Measurements from ENCODE around the gene FECH.

Gene FECH, protein sequence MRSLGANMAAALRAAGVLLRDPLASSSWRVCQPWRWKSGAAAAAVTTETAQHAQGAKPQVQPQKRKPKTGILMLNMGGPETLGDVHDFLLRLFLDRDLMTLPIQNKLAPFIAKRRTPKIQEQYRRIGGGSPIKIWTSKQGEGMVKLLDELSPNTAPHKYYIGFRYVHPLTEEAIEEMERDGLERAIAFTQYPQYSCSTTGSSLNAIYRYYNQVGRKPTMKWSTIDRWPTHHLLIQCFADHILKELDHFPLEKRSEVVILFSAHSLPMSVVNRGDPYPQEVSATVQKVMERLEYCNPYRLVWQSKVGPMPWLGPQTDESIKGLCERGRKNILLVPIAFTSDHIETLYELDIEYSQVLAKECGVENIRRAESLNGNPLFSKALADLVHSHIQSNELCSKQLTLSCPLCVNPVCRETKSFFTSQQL

DNA sequence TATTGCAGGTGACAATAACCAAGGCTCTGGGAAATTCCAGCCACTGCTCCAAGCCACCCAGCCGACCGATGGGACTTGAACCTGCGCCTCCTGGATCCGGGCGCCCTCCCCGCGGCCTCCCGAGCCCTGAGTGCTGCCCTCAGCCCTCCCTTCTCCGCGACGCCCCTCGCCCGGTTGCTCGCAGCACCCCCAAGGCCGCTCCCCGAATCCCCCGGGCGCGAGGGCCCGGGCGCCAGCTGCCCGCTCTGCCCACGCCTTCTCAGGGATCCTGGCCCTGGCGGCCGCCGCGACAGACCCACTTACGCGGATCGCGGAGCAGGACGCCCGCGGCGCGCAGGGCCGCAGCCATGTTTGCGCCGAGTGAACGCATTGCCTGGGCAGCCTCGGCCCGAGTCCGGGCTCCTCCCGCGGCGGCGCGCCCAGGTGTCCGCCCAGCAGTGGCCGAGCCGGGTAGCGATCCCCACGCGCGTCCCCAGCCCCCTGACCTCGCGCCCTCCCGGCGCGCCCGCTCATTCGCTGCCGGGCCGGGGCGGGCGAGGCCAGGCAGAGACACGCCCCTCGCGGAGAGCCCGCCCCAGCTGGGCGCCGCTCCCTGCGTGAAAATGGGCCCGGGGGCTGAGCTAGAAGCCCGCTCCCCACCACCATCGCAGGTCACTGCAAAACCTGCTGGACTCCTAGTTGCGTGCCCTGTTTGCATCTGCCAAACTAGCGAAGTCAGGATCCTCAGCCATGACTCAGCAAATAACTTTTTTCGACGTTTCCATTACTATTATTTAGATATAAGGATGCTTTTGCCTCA, at the start of gene FECH:
Gene FECH (minus strand): TSS at position 452 of the 799 bp plus-strand sequence. CDS start 82 bp downstream, at position 370.
- peak; percentile 55 for DNase-seq (ENCODE audit: low read depth)
- H3K4me3 ChIP-seq (ENCODE audit: control insufficient read depth, low read depth, low read length), result peak within 1 kb of the TSS; percentile 75
- TF ChIP-seq, protein P1, sequence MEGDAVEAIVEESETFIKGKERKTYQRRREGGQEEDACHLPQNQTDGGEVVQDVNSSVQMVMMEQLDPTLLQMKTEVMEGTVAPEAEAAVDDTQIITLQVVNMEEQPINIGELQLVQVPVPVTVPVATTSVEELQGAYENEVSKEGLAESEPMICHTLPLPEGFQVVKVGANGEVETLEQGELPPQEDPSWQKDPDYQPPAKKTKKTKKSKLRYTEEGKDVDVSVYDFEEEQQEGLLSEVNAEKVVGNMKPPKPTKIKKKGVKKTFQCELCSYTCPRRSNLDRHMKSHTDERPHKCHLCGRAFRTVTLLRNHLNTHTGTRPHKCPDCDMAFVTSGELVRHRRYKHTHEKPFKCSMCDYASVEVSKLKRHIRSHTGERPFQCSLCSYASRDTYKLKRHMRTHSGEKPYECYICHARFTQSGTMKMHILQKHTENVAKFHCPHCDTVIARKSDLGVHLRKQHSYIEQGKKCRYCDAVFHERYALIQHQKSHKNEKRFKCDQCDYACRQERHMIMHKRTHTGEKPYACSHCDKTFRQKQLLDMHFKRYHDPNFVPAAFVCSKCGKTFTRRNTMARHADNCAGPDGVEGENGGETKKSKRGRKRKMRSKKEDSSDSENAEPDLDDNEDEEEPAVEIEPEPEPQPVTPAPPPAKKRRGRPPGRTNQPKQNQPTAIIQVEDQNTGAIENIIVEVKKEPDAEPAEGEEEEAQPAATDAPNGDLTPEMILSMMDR (conservative IDR thresholded peaks at IDR 0.05; ENCODE audit: control insufficient read depth, insufficient read depth, low read depth, low read length), result no peak

DNA sequence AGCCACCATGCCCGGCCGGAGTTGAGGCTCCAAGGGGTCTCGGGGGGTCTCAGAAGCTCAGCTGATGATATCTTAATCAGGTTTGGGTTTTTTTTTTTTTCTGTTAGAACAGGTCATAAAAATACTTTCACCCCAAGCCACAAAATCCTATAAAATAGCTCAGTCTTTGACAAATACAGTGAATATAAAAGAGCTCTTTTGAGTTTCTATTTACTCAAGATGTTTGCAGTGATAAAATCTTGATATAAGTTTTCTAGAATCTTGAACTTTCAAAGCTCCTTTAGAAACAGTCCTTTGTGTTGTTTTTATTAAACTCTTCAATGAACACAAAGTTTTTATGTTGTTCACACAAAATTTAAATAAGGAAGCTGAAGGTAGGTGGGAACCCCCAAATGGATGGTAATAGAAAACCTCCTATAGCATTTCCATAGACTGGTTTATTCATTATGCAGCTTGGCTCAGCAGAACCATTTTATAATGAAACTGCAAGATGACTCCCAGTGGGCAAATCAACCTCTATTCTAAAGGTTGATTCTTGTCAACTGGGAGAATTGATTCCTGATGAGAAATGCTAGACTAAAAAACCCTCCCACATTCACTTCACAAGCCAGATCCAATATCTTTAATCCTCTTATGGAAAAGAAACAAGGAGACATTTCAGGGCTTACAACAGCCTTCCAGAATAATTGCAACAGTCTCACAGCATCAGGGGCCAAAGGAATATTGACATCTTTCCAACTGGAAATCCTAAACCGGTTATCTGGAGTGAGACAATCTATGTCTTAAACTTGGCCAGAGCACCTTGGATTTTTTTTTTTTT, 48.7 kb upstream of the FECH start:
- H3K4me3 ChIP-seq (ENCODE audit: control insufficient read depth, low read depth, low read length), result no peak overlapping the region
- TF ChIP-seq, protein P1 (conservative IDR thresholded peaks at IDR 0.05; ENCODE audit: control insufficient read depth, insufficient read depth, low read depth, low read length), result no peak

DNA sequence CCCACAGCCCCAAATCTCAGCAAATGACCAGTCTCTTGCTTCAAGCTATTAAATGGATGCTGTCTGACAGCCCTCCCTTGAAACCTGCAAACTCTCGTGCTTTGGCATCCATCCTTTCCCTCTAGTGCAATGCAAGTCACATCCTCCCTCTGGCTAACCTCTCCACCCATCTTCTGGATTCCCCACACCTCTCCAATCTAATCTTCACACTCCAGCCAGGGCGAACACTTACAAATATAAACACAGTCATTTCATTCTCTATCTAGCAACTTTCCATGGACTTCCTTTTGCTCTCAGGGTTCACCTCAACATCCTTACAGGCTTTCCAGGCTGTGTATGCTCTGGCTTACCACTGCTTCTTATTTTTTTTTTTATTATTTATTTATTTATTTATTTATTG, 45.2 kb upstream of the FECH start:
- no peak for DNase-seq (ENCODE audit: low read depth)
- TF ChIP-seq, protein P1 (conservative IDR thresholded peaks at IDR 0.05; ENCODE audit: control insufficient read depth, insufficient read depth, low read depth, low read length), result no peak
- H3K4me3 ChIP-seq (ENCODE audit: control insufficient read depth, low read depth, low read length), result no peak overlapping the region

More for the DNA sequence above, 48.7 kb upstream of the FECH start:
- peak; percentile 57 for DNase-seq (ENCODE audit: low read depth)

DNA sequence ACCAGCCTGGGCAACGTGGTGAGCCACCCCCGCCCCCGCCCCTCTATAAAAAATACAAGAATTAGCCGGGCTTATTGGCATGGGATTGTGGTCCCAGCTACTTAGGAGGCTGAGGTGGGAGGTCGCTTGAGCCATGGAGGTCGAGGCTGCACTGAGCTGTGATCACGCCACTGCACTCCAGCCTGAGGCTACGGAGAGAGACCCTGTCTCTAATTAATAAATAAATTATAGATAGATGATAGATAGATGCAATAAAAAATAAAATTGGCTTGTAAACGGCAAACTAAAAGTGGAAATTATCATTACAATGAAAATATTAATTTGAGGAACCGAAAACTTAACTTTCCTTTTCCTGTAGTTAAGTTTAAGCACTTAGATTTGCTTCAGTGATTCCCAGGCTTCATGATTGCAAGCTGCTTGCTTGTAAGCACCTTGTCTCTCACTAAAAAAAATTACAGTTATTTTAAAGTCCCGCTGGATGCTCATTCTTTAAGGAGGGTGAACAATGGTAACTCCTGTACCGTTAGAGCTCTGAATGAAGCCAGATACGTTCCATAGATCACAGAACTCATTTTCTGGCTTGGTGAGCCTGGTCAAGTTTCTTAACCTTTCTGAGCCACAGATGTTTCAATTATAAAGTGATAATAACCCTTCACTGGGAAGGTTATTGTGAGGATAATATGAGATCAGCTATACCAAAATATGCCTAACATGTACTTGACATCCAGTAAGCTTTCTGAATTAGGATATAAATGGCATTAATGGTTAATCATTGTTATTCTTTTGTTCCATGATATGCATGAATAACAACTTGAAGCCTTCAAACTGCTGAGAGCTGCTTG, 44.5 kb upstream of the FECH start:
- peak overlapping the region; percentile 80 for H3K4me3 ChIP-seq (ENCODE audit: control insufficient read depth, low read depth, low read length)
- no peak for DNase-seq (ENCODE audit: low read depth)
- TF ChIP-seq, protein P1 (conservative IDR thresholded peaks at IDR 0.05; ENCODE audit: control insufficient read depth, insufficient read depth, low read depth, low read length), result no peak

DNA sequence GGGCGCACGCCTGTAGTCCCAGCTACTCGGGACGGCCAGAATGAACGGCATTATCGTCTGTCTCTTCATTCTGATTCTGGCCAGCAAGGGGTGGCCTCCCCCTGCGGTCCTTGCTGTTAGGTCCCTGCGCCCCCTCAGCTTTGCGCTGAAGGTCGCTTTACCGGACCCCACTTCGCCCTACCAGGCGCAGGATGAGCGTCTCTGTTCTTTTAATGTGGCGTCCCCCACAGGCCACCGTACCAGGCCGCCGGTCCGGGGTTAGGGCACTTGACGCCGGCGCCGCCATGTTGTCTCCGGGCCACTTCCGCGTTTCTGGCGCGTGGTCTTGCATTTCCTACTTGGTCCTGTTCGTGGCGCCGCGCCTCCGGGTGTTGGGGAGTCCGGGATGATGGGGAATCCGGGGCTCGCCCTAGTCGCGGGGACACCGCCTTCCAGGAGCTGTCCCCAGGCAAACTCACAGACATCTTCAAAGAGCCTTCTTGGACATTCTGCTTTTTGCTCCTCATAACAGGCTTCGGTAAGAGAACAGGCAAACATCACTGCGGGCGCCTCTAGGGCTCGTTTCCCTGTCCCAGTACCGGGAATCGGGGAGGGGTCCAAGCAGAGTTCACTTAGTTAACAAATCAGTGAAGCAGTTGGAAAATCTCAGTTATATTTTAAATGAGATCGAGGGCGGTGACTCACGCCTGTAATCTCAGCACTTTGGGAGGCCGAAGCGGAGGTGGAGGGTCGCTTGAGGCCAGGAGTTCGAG, 43.7 kb upstream of the FECH start:
- peak; percentile 96 for DNase-seq (ENCODE audit: low read depth)
- TF ChIP-seq, protein P1 (conservative IDR thresholded peaks at IDR 0.05; ENCODE audit: control insufficient read depth, insufficient read depth, low read depth, low read length), result peak; percentile 60
- H3K4me3 ChIP-seq (ENCODE audit: control insufficient read depth, low read depth, low read length), result peak overlapping the region; percentile 80
